ENCODE data around the gene NELL1.

- TF ChIP-seq POLR2A (IDR thresholded peaks at IDR 0.05; ENCODE audit: low read depth, low read length) (no peak), SPI1 (IDR thresholded peaks at IDR 0.05; ENCODE audit: low read depth, low read length) (no peak), TAF1 (IDR thresholded peaks at IDR 0.05; ENCODE audit: low read depth, low read length) (no peak), POLR2AphosphoS5 (IDR thresholded peaks at IDR 0.05; ENCODE audit: low read depth, low read length) (no peak), PAX5 (IDR thresholded peaks at IDR 0.05; ENCODE audit: insufficient read depth, low read length, severe bottlenecking) (no peak)
These were observed 257.6 kb downstream of the NELL1 start for GRCh38 chr11:20926799-20927540.
